Trophoblast cell (in vitro differentiated cells and primary cell): Measurements from ENCODE around the gene PRRC1.

Experiments
- DNase-seq, 2 donors: peaks; one replicate each; pipeline ENCODE4 v3.0.0-alpha.2; 2016
- H2AFZ ChIP-seq: 2 replicates; pipeline ENCODE4 v1.6.1; 2013; ENCODE audit warnings: low read length, moderate library complexity, mild to moderate bottlenecking; ENCODE audit not compliant: insufficient read depth, poor library complexity
- H2AK5ac ChIP-seq: 2 replicates; pipeline ENCODE4 v1.6.1; 2013; ENCODE audit warnings: mild to moderate bottlenecking, low read length
- H2BK120ac ChIP-seq: 2 replicates; pipeline ENCODE4 v1.6.1; 2013; ENCODE audit warnings: low read length, mild to moderate bottlenecking, moderate library complexity; ENCODE audit not compliant: insufficient read depth, poor library complexity
- H2BK12ac ChIP-seq: 2 replicates; pipeline ENCODE4 v1.6.1; 2013; ENCODE audit warnings: mild to moderate bottlenecking, low read length, moderate library complexity
- H2BK5ac ChIP-seq: 2 replicates; pipeline ENCODE4 v1.6.1; 2013; ENCODE audit warnings: low read length, low read depth, moderate library complexity, mild to moderate bottlenecking; ENCODE audit not compliant: poor library complexity
- H3K14ac ChIP-seq: 2 replicates; pipeline ENCODE4 v1.6.1; 2013; ENCODE audit warnings: mild to moderate bottlenecking, low read length
- H3K18ac ChIP-seq: 2 replicates; pipeline ENCODE4 v1.6.1; 2013; ENCODE audit warnings: mild to moderate bottlenecking, low read length
- H3K23ac ChIP-seq: 2 replicates; pipeline ENCODE4 v1.6.1; 2013; ENCODE audit warnings: low read length
- H3K27ac ChIP-seq: 2 replicates; pipeline ENCODE4 v1.5.1; 2013; ENCODE audit warnings: low read depth, mild to moderate bottlenecking, inconsistent platforms, low read length, moderate library complexity
- H3K27me3 ChIP-seq: 2 replicates; pipeline ENCODE4 v1.6.1; 2013; ENCODE audit warnings: inconsistent platforms, mild to moderate bottlenecking, low read length, moderate library complexity; ENCODE audit not compliant: insufficient read depth
- H3K36me3 ChIP-seq, 2 experiments: 1 replicate in 1 of 2; 2 replicates in 1 of 2; pipeline ENCODE4 v1.6.1; 2013; ENCODE audit warnings: low read length in 2 of 2, mild to moderate bottlenecking in 2 of 2, moderate library complexity in 1 of 2; ENCODE audit not compliant: insufficient read depth in 2 of 2, control insufficient read depth in 1 of 2
- H3K4ac ChIP-seq: 2 replicates; pipeline ENCODE4 v1.6.1; 2013; ENCODE audit warnings: low read depth, mild to moderate bottlenecking, low read length, moderate library complexity
- H3K4me1 ChIP-seq, 2 experiments: 1 replicate in 1 of 2; 2 replicates in 1 of 2; pipeline ENCODE4 v1.6.1; 2013; ENCODE audit warnings: low read length in 2 of 2, mild to moderate bottlenecking in 2 of 2, moderate library complexity in 1 of 2; ENCODE audit not compliant: insufficient read depth in 2 of 2, control insufficient read depth in 1 of 2
- H3K4me2 ChIP-seq: 2 replicates; pipeline ENCODE4 v1.6.1; 2013; ENCODE audit warnings: inconsistent platforms, mild to moderate bottlenecking, low read length, moderate library complexity
- H3K4me3 ChIP-seq: 2 replicates; pipeline ENCODE4 v1.5.1; 2013; ENCODE audit warnings: mild to moderate bottlenecking, low read depth, low read length, inconsistent platforms
- H3K79me1 ChIP-seq: one replicate; pipeline ENCODE4 v1.6.1; 2013; ENCODE audit warnings: low read length
- H3K79me2 ChIP-seq: 2 replicates; pipeline ENCODE4 v1.6.1; 2013; ENCODE audit warnings: low read length, mild to moderate bottlenecking; ENCODE audit not compliant: control insufficient read depth, insufficient read depth, poor library complexity
- H3K9ac ChIP-seq: 2 replicates; pipeline ENCODE4 v1.6.1; 2013; ENCODE audit warnings: mild to moderate bottlenecking, low read length
- H3K9me3 ChIP-seq: 2 replicates; pipeline ENCODE4 v1.6.1; 2013; ENCODE audit warnings: low read depth, mild to moderate bottlenecking, control low read depth, inconsistent platforms, low read length; ENCODE audit not compliant: insufficient read depth
- H4K12ac ChIP-seq: 2 replicates; pipeline ENCODE4 v1.6.1; 2013; ENCODE audit warnings: low read depth, mild to moderate bottlenecking, low read length, moderate library complexity
- H4K8ac ChIP-seq: 2 replicates; pipeline ENCODE4 v1.6.1; 2013; ENCODE audit warnings: low read depth, mild to moderate bottlenecking, low read length, moderate library complexity
- H4K91ac ChIP-seq: one replicate; pipeline ENCODE4 v1.6.1; 2013; ENCODE audit warnings: low read depth, mild to moderate bottlenecking, low read length, moderate library complexity
- WGBS: extraction: QIAGEN DNeasy Blood & Tissue Kit; methylation state at CpG from one replicate; pipeline ENCODE4 v1.1.7; 2013; ENCODE audit warnings: missing lambda C conversion rate; ENCODE audit not compliant: insufficient read length, insufficient coverage; ENCODE audit errors: extremely low coverage; 5-methylcytosine and 5-hydroxymethylcytosine counted together

PRRC1 gene

DNA sequence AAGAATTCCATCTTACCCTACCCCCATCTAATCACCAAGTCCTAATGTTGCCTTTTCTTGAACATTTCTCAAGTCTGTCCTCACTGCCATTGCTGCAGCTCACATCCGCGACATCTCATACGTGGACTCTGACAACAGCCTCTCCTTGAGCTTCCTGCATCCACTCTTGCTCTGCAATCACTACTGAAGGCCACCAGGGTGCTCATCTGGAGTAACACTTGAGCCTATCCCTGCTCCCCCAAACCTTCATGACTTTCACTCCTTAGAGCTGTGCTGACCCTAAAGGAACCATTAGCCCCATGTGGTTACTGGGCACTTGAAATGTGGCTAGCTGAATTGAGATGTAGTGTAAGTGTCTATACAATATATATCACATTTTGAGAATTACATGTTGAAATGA lies 85.0 kb downstream of the PRRC1 start:
- Histone ChIP-seq H3K9ac (no peak overlapping the region), H3K27me3 (no peaks in the 10 kb centered on the region), H3K36me3 (no peaks in the 10 kb centered on the region), H3K4me2 (no peak overlapping the region), H3K9me3 (no peaks in the 10 kb centered on the region), H3K79me2 (no peaks in the 10 kb centered on the region), H2BK12ac (no peak overlapping the region), H4K91ac (no peak overlapping the region), H3K4me1 (no peaks in the 10 kb centered on the region), H3K79me1 (no peaks in the 10 kb centered on the region), H4K12ac (no peak overlapping the region), H3K14ac (no peak overlapping the region), H4K8ac (no peak overlapping the region), H3K4me3 (no peak overlapping the region), H3K4ac (no peak overlapping the region), H2BK120ac (no peak overlapping the region), H2BK5ac (no peak overlapping the region), H3K18ac (no peak overlapping the region), H2AK5ac (no peak overlapping the region), H3K23ac (no peak overlapping the region), H2AFZ (no peak overlapping the region), H3K27ac (no peak overlapping the region)
- no CpG with 5 or more reads among the region's 3 CpGs for WGBS
- no peak for DNase-seq

DNA sequence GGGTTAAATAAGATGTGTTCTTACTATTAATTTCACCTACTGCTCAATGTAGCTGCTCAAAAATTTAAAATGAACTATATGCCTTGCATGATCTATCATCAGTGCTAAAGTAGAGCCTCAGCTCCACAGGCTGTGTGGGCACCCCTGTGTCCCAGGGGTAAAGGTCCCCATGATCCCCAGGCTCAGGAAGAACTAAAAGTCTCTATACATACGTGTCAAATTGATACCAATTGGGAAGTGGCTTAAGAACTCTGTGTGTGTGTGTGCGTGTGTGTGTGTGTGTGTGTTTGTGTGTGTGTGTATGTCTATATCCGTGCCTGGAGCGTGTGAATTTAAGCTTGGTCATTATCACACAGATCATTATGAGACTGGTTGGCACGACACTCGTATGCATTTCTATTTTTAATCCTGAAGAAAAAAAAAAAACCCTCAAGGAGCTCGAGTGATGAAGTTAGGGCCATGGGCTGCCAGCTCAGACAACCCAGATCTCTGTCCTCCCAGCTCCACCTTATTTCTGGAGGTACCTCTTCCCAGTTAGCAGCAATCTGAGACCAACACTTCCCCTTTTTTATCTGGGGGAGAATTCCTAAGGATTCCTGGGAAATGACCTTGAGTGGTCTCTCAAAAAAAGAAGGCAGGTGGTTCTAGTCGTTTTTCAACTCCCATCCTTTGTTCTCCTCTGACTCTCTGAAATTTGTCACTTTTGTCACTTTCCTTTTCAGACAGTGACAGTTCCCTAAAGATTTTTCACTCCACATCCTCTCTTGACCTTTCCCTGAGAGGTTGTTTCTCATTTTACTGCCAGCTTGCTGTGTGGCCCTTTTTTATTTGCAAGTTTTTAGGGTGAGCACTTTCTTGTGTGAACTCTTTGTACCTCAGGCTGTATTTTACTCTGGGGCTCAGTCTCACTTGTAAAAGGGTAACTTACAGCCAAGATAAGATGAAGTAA lies 85.7 kb downstream of the PRRC1 start:
- Histone ChIP-seq H3K18ac (no peak overlapping the region), H4K8ac (no peak overlapping the region), H3K9ac (no peak overlapping the region), H3K27ac (no peak overlapping the region), H3K9me3 (no peaks in the 10 kb centered on the region), H3K79me1 (no peaks in the 10 kb centered on the region), H3K79me2 (no peaks in the 10 kb centered on the region), H2AFZ (no peak overlapping the region), H4K12ac (no peak overlapping the region), H4K91ac (no peak overlapping the region), H2BK12ac (no peak overlapping the region), H3K14ac (no peak overlapping the region), H2AK5ac (no peak overlapping the region), H3K4me2 (no peak overlapping the region), H3K4me3 (no peak overlapping the region), H3K4ac (no peak overlapping the region), H2BK5ac (no peak overlapping the region), H3K36me3 (no peaks in the 10 kb centered on the region), H3K4me1 (no peaks in the 10 kb centered on the region), H3K27me3 (no peaks in the 10 kb centered on the region), H3K23ac (no peak overlapping the region), H2BK120ac (no peak overlapping the region)
- no peak for DNase-seq
- WGBS, result no CpG with 5 or more reads among the region's 8 CpGs
